Fibroblast of the aortic adventitia (primary cell): ENCODE results near the gene NARS2. TPM values are rescaled to one million over a fixed set of nuclear protein-coding genes. Genes with fewer than 3 reads are reported as not detected.

ENCODE experiments used
- DNase-seq: peaks from one replicate; pipeline ENCODE4 v3.0.0-alpha.2; 2010; ENCODE audit warnings: low read depth
- H3K4me3 ChIP-seq: 2 replicates; pipeline ENCODE4 v1.5.1; 2011; ENCODE audit warnings: low read depth, mild to moderate bottlenecking, control low read depth, low read length, moderate library complexity
- CTCF ChIP-seq: IDR thresholded peaks from 2 replicates; pipeline ENCODE4 v1.5.1; 2011; ENCODE audit warnings: mild to moderate bottlenecking, low read length, control low read depth, inconsistent platforms; ENCODE audit not compliant: insufficient read depth
- total RNA-seq: library from RNA; depleted of rRNA; stranded (reverse); fragments of >200 nt; gene quantifications from 2 replicates; pipeline ENCODE4 v1.2.3, GENCODE V29; 2012; ENCODE audit warnings: low replicate concordance

The NARS2 gene
- total RNA-seq, 1 donor = 15.1 TPM

- DNase-seq = peak; percentile 39
- no peak overlapping the region for H3K4me3 ChIP-seq
- TF ChIP-seq CTCF = peak; percentile 53
These were observed 142.6 kb downstream of the NARS2 start for GRCh38 chr11:78432058-78432515.

- no peak for DNase-seq
- H3K4me3 ChIP-seq = no peak overlapping the region
- no peak for TF ChIP-seq CTCF
These were observed 145.0 kb downstream of the NARS2 start for GRCh38 chr11:78429660-78430059.

DNA sequence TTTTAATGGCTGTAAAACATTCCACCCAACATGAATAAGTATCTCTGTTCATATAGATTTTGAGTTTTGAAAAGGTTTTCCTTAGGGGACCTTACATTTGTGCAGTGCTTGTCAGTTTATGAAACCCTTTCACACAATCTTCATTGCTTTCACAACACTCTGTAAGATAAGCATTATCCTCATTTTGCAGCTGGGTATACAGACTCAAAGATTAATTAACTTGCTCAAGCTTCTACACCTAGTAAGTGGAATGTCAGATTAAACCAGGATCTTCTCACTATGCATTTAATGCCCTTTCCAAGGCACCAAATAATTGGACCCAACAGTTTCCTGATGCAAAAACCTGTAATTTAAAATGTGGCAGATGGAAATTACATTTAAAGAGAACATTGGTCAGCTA, 145.5 kb downstream of the NARS2 start:
- H3K4me3 ChIP-seq = no peak overlapping the region
- no peak for TF ChIP-seq CTCF
- DNase-seq = no peak

- H3K4me3 ChIP-seq = no peak overlapping the region
These were observed 145.9 kb downstream of the NARS2 start for GRCh38 chr11:78428773-78429172.

GRCh38 chr11:78428266-78428636, 146.4 kb downstream of the NARS2 start:
- H3K4me3 ChIP-seq = no peak overlapping the region
- no peak for TF ChIP-seq CTCF
- no peak for DNase-seq

More at GRCh38 chr11:78428773-78429172, 145.9 kb downstream of the NARS2 start:
- DNase-seq = no peak
- TF ChIP-seq CTCF = no peak

DNA sequence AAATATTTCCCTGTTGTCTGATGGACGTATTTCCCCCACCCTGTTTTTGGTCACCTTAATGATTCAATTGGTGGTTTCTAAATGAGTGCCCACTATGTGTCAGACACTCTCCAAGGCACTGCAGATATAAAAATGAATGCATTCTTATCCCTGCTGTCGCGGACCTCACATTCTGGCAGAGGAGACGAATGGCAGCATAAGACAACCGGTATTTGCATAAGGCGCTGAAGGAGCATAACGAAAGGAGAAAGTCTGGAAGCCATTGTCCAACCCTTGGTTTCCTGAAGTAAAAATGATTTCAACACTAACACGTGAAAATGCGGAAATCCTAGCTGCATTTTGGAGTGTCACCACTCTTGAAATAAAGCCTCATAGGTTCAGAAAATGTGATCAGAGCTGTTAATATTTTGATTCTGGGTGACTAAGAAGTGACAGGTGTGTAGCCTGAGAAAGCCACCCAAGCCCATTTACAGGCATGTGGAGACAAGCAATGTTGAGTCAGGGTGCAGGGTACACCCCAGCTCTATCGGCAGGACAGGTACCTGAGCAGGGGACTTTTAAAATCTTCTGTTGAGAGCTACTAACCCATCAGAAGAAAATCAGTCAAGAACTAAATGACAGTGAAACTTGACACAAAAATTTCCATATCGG, 146.9 kb downstream of the NARS2 start:
- no peak for DNase-seq
- no peak for TF ChIP-seq CTCF
- no peak overlapping the region for H3K4me3 ChIP-seq

DNA sequence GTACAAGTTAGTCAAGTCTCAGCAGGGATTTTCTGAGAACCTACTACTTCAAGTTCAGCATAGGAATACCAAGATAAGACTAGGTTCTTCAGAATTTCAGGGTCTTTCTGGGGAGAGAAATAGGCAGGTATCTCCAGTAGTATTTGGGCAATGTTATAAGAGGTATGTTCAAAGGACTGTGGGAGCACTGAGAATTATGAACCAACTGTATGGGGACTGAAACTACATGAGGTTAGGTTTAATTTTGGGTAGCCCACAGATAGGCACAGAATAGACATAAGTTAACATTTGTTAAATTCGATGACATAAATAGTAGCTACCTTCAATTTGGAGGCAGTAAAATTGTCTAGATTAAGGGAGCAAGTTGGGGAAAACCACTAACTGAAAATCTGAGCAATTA, 147.8 kb downstream of the NARS2 start:
- no peak for DNase-seq
- no peak for TF ChIP-seq CTCF
- H3K4me3 ChIP-seq = no peak overlapping the region
